HG02943 (cell line): Measurements from ENCODE around the gene DEK.
"Not testable (repeated sequence)": the region's sequence is repeated elsewhere in the genome, so short reads cannot be mapped to it uniquely, and the experiment has no call there.

Experiments used
- ATAC-seq: cut with Tn5 transposase; IDR thresholded peaks from one replicate; pipeline ENCODE4 v1.9.1; 2021; ENCODE audit warnings: mild to moderate bottlenecking, low read depth, moderate library complexity; ENCODE audit not compliant: unreplicated experiment

DEK gene

GRCh38 chr6:18241208-18242038, 22.9 kb downstream of the DEK start:
- no peak for ATAC-seq

- ATAC-seq = no peak
Measured at GRCh38 chr6:18240230-18240629, 24.1 kb downstream of the DEK start.

GRCh38 chr6:18237167-18237566, 27.2 kb downstream of the DEK start:
- no peak for ATAC-seq

GRCh38 chr6:18235524-18235923, 28.8 kb downstream of the DEK start:
- no peak for ATAC-seq

GRCh38 chr6:18234564-18234963, 29.8 kb downstream of the DEK start:
- ATAC-seq = no peak

- not testable (repeated sequence) for ATAC-seq
Measured at GRCh38 chr6:18233770-18234169, 30.6 kb downstream of the DEK start.

- ATAC-seq = not testable (repeated sequence)
Measured at GRCh38 chr6:18231856-18232255, 32.5 kb downstream of the DEK start.

- ATAC-seq = not testable (repeated sequence)
Measured at GRCh38 chr6:18228590-18228989, 35.7 kb downstream of the DEK start.

GRCh38 chr6:18227166-18227565, 37.2 kb downstream of the DEK start:
- ATAC-seq = not testable (repeated sequence)

- ATAC-seq = not testable (repeated sequence)
Measured at GRCh38 chr6:18226451-18227105, 37.8 kb downstream of the DEK start.

- ATAC-seq = no peak
Measured at GRCh38 chr6:18221288-18221615, 43.1 kb downstream of the DEK start.

- ATAC-seq = no peak
Measured at GRCh38 chr6:18219591-18219990, 44.7 kb downstream of the DEK start.

GRCh38 chr6:18218233-18218632, 46.1 kb downstream of the DEK start:
- ATAC-seq = no peak

- ATAC-seq = no peak
Measured at GRCh38 chr6:18216411-18216810, 47.9 kb downstream of the DEK start.

GRCh38 chr6:18215436-18215835, 48.9 kb downstream of the DEK start:
- ATAC-seq = no peak

- no peak for ATAC-seq
Measured at GRCh38 chr6:18214003-18214402, 50.3 kb downstream of the DEK start.

GRCh38 chr6:18213439-18213838, 50.9 kb downstream of the DEK start:
- no peak for ATAC-seq

GRCh38 chr6:18212231-18212630, 52.1 kb downstream of the DEK start:
- no peak for ATAC-seq

GRCh38 chr6:18211338-18211737, 53.0 kb downstream of the DEK start:
- peak; percentile 77 for ATAC-seq

GRCh38 chr6:18210707-18211106, 53.6 kb downstream of the DEK start:
- no peak for ATAC-seq

- ATAC-seq = no peak
Measured at GRCh38 chr6:18209539-18210197, 54.7 kb downstream of the DEK start.

GRCh38 chr6:18208778-18209177, 55.6 kb downstream of the DEK start:
- not testable (repeated sequence) for ATAC-seq
